ENCODE measurements around the gene PRKAG2.
"Not testable (repeated sequence)": the region's sequence is repeated elsewhere in the genome, so short reads cannot be mapped to it uniquely, and the experiment has no call there.

The PRKAG2 gene

DNA sequence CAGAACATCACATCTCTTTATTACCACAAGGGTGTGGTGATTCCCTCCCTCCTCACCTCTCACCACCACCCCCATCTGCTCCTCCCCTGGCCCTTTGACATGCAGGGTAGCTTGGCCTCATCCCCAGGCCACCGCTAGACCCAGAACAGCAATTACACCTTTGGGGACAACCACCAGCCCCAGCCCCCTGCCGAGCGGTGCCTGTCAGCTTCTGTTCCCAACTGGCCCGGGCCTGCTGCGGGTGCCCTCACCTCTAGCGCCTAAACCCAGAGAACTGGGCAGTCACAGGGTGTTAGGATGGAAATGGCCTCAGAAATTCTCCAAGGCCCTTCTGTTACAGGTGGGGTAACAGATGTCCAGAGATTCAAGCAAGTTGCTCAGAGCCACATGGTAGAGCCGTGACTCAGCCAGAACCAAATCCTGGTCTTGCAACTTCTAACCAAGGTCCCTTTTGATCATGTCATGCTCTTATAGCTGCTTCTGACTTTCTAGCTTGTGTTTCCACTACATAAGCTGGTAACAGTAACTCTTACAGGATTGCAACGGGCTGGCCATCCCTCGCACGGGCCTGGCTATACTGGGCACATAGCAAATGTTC, 78.0 kb downstream of the PRKAG2 start:
- Mint-ChIP-seq H3K36me3 (ENCODE audit: low read depth) (peaks cover 23% of the 10 kb centered on the region), H3K4me3 (no peak overlapping the region), H3K9me3 (no peaks in the 10 kb centered on the region), H3K4me1 (ENCODE audit: low read depth) (peaks cover 82% of the 10 kb centered on the region), H3K27ac (peak overlapping the region; percentile 93), H3K27me3 (no peaks in the 10 kb centered on the region)
- intact Hi-C loops (cut with micrococcal nuclease), result loop anchor here (5.0 kb wide), 1 partner anchor 38 kb away; no protein-coding TSS in a partner anchor

DNA sequence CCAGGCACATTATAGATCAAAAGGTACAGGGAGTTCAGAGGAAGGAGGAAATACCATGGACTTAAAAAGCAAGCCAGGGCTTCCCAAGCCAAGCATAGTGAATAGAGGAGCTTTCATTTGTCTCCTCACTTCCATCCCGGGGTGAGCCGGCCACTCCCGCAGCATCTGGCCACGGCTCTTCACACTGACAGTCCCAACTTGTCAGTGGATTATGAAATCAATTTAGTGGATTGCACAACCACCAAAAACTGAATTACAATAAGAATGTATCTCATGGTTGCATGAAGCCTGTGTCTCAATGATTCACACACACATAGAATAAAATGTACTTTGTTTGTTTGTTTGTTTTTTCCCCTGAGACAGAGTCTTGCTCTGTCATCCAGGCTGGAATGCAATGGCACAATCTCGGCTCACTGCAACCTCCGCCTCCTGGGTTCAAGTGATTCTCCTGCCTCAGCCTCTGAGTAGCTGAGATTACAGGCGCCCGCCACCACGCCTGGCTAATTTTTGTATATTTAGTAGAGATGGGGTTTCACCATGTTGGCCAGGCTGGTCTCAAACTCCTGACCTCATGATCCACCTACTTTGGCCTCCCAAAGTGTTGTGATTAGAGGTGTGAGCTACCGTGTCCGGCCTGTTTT, 79.1 kb downstream of the PRKAG2 start:
- H3K27me3 Mint-ChIP-seq, H3K9me3 Mint-ChIP-seq, H3K4me3 Mint-ChIP-seq: not testable (repeated sequence)
- Mint-ChIP-seq H3K4me1 (ENCODE audit: low read depth) (peaks cover 85% of the 10 kb centered on the region), H3K36me3 (ENCODE audit: low read depth) (peaks cover 23% of the 10 kb centered on the region), H3K27ac (peak overlapping the region; percentile 93)
- intact Hi-C loops (cut with micrococcal nuclease), result loop anchor here (5.0 kb wide), 1 partner anchor 40 kb away; no protein-coding TSS in a partner anchor

DNA sequence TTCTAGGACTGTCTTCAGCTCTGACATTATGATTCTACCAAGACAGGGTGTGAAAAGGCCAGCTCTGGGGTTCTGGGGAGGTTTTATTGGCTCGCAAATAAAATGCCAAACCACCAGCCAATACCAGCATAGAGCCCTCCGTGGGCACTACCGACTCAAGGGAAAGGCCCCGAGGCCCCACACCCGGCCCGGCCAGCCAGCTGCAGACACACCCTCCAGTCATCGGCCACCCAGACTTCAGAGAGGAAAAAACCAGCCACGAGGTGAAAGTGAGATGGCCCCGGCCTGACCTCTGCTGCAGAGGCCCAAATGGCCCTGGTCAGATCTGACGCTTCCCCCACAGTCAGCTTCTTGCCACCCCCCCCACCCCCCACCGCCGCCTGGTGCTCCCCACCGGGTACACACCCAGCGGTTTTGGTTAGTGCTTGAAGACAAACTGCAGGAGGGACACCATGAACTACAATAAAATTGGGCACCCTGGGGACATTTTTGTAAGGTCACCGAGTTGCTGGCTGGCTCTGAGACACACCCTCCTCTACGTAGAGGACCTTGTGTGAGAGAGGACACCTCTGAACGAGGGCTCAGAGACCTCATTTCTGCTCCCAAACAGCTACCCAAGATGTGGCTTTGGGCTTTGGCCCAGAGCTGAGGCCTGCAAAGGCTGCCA, 79.9 kb downstream of the PRKAG2 start:
- H3K4me1 Mint-ChIP-seq (ENCODE audit: low read depth), result peaks cover 85% of the 10 kb centered on the region
- peak overlapping the region; percentile 93 for H3K27ac Mint-ChIP-seq
- H3K27me3 Mint-ChIP-seq, result no peaks in the 10 kb centered on the region
- H3K4me3 Mint-ChIP-seq, result no peak overlapping the region
- intact Hi-C loops (cut with micrococcal nuclease), result loop anchor here (5.0 kb wide), 1 partner anchor 40 kb away; no protein-coding TSS in a partner anchor
- H3K9me3 Mint-ChIP-seq, result no peaks in the 10 kb centered on the region
- H3K36me3 Mint-ChIP-seq (ENCODE audit: low read depth), result peaks cover 23% of the 10 kb centered on the region

DNA sequence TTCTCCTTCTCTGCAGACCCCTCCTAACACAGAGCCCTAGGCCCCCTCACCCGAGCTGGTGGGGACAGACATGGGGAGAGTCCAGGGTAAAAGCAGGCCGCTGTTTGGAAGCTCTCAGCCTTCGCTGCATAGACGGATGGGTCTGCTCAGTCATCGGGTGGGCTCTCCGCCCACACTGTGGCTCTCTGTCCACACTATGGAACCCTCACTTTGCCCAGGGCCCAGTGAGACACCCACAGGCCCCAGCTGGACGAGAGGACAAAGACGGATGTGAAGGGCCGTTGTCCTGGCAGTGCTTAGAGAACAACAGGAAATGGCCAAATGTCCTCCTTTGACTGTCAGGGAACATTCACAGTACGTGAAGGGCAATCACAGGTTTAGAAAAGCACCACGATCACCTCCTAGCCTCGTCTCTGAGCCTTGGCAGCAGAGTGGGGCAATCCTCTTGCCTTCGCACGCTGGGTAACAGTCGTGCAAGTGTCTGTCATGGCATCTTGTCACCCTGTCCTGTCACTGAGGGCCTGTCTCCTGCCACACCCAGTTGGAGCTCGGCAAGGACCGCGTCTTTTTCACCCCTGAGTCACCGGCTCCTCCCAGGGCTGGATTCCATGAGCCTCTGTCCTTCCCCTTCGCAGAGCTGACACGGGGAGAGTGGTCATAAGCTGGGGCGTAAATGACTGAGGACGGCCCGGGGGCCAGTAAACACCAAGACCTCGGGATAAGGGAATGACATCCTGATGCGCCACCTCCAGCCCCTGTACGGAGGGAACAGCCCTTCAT, 80.6 kb downstream of the PRKAG2 start:
- peak overlapping the region; percentile 93 for H3K27ac Mint-ChIP-seq
- peaks cover 23% of the 10 kb centered on the region for H3K36me3 Mint-ChIP-seq (ENCODE audit: low read depth)
- peak overlapping the region; percentile 13 for H3K4me3 Mint-ChIP-seq
- peaks cover 85% of the 10 kb centered on the region for H3K4me1 Mint-ChIP-seq (ENCODE audit: low read depth)
- intact Hi-C loops (cut with micrococcal nuclease), result loop anchor here (5.0 kb wide), 1 partner anchor 41 kb away; no protein-coding TSS in a partner anchor
- H3K9me3 Mint-ChIP-seq, result no peaks in the 10 kb centered on the region
- no peaks in the 10 kb centered on the region for H3K27me3 Mint-ChIP-seq

DNA sequence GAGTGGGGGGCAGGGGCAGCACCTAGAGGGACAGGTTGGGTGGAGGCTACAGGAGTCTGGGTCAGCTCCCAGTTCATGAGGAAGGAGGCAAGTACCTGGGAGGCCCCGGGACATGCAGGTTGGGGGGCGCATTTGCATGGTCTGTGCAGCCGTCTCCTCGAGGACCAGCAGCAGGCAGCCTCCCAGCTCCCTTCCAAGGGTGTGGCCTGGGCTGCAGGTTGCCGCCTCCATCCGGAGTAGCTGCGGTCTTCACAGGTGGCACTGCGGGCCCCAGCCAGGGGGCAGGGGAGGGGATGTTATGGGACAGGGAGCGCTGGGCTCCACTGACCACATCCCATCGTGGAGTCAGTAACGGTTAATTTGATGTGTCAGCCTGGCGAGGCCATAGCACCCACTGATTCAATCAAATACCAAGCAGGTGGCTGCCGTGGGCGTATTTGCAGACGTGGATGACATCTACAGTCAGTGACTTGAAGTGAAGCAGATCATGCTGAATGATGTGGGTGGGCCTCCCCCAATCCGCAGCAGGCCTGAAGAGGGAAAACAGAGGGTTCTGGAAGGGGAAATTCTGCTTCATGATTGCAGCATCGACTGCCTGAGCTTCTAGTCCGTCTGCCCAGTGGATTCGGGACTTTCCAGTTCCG, 81.6 kb downstream of the PRKAG2 start:
- H3K4me3 Mint-ChIP-seq, result no peak overlapping the region
- peak overlapping the region; percentile 93 for H3K27ac Mint-ChIP-seq

DNA sequence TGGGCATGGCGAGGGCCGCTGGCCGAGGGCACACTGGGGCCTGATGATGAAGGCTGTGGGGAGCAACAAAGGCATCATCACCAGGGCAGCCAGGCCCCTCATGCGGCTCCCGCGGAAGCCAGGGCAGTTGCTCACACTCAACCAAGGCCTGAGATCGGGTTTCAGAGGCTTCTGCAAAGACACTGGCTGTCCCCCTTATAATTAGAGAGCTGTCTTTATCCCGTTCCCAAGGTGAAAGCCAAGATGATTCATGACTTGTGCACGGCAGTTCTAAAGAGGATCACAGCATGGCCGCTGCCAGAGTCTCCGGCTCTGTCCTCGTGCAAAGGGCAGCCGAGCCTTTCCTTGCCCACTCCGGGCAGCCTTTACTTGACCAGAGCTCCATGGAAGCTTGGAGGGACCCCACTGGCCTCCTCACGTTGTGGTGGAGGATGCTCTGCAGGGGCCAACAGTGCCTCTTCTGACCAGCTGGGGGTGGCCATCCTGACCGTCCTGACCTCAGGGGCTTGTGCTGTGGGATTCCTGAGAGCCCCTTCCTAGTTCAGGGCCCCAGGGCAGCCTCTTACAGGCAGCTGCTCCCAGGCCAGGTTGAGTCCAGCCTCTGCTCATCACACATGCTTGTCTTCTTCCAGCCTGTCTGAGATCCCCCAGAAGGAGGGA, 82.3 kb downstream of the PRKAG2 start:
- Mint-ChIP-seq H3K27ac (peak overlapping the region; percentile 93), H3K27me3 (no peaks in the 10 kb centered on the region)
- intact Hi-C loops (cut with micrococcal nuclease), result loop anchor here (5.0 kb wide), 2 partner anchors 43 to 138 kb away; no protein-coding TSS in a partner anchor

More for the DNA sequence above, 81.6 kb downstream of the PRKAG2 start:
- no peaks in the 10 kb centered on the region for H3K9me3 Mint-ChIP-seq
- H3K4me1 Mint-ChIP-seq (ENCODE audit: low read depth), result peaks cover 93% of the 10 kb centered on the region
- H3K27me3 Mint-ChIP-seq, result no peaks in the 10 kb centered on the region
- intact Hi-C loops (cut with micrococcal nuclease), result loop anchor here (5.0 kb wide), 1 partner anchor 42 kb away; no protein-coding TSS in a partner anchor
- peaks cover 19% of the 10 kb centered on the region for H3K36me3 Mint-ChIP-seq (ENCODE audit: low read depth)

DNA sequence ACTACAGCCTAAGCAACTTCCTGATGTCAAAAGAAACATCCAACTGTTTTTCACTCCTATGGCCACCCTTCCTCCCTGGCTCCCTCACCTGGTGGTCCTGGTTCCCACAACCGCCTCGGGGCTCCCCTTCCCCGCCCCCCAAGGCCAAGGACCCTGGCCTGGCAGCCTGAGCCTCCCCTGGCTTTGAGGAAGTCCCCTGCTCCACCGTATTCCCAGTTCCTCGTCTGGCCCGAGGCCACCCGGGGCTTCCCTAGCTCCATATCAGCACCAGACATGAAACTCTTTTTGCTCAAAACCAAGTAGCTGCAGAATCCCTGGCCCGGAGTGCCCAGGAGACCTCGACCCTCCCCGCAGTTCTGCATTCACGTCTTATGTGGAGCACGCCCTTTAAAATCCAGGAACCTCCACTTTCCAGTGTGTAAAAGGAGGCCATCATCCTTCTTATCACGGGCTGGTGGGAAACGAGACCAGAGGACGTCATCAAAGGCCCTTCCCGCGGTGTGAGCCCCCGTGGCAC, 82.9 kb downstream of the PRKAG2 start:
- no peaks in the 10 kb centered on the region for H3K9me3 Mint-ChIP-seq
- intact Hi-C loops (cut with micrococcal nuclease), result loop anchor here (5.0 kb wide), 1 partner anchor 138 kb away; no protein-coding TSS in a partner anchor
- no peaks in the 10 kb centered on the region for H3K27me3 Mint-ChIP-seq
- peak overlapping the region; percentile 93 for H3K27ac Mint-ChIP-seq
- peak overlapping the region; percentile 49 for H3K4me3 Mint-ChIP-seq
- H3K4me1 Mint-ChIP-seq (ENCODE audit: low read depth), result peaks cover 99% of the 10 kb centered on the region
- peaks cover 29% of the 10 kb centered on the region for H3K36me3 Mint-ChIP-seq (ENCODE audit: low read depth)

More for the DNA sequence above, 82.3 kb downstream of the PRKAG2 start:
- Mint-ChIP-seq H3K4me1 (ENCODE audit: low read depth) (peaks cover 99% of the 10 kb centered on the region), H3K4me3 (peak overlapping the region; percentile 49), H3K36me3 (ENCODE audit: low read depth) (peaks cover 24% of the 10 kb centered on the region), H3K9me3 (no peaks in the 10 kb centered on the region)

DNA sequence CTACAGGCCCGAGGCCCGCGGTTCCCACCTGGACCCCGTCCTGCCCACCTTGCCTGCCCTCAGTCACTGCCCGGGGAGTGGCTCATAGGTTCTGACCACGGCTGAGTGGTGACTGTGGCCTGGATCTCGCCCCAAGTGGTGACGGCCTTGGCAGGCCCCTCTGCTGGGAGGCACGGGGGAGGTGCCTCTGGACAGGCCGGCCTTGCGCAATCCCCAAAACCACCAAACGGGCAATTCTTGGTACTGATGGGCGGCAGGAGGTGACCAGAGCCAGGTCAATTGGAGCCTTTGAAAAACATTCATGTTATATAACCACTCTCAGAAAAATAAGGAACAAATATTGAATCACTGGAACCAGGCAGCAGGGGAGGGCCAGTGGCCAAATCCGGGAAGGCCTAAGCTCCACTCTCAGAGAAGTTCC, 83.4 kb downstream of the PRKAG2 start:
- Mint-ChIP-seq H3K4me1 (ENCODE audit: low read depth) (peaks cover 99% of the 10 kb centered on the region), H3K36me3 (ENCODE audit: low read depth) (peaks cover 30% of the 10 kb centered on the region), H3K9me3 (no peaks in the 10 kb centered on the region), H3K27ac (peak overlapping the region; percentile 93), H3K4me3 (no peak overlapping the region), H3K27me3 (no peaks in the 10 kb centered on the region)
- intact Hi-C loops (cut with micrococcal nuclease), result loop anchor here (5.0 kb wide), 1 partner anchor 139 kb away; no protein-coding TSS in a partner anchor

DNA sequence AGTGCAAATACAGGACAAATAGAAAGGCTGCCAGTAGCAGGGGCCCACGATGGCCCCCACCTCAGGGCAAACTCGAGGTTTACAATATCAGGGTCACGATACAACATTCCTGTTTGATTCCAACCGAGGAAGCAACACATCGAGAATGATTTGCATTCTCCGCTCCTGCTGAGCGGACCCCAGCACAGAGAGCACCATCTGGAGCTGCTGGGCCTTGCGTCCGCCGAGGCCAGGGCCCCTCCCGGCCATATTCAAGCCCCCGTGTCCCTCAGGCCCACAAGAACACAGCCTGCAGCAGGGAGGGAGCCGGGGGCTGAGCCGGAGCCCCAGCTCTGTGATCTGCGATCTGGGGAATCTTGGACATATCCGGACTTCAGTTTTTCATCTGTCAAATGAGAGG, 84.3 kb downstream of the PRKAG2 start:
- H3K9me3 Mint-ChIP-seq, result no peaks in the 10 kb centered on the region
- H3K27me3 Mint-ChIP-seq, result no peaks in the 10 kb centered on the region
- H3K4me1 Mint-ChIP-seq (ENCODE audit: low read depth), result peaks cover 95% of the 10 kb centered on the region
- H3K27ac Mint-ChIP-seq, result peak overlapping the region; percentile 93
- peaks cover 30% of the 10 kb centered on the region for H3K36me3 Mint-ChIP-seq (ENCODE audit: low read depth)
- intact Hi-C loops (cut with micrococcal nuclease), result loop anchor here (5.0 kb wide), 1 partner anchor 140 kb away; no protein-coding TSS in a partner anchor
- H3K4me3 Mint-ChIP-seq, result no peak overlapping the region

DNA sequence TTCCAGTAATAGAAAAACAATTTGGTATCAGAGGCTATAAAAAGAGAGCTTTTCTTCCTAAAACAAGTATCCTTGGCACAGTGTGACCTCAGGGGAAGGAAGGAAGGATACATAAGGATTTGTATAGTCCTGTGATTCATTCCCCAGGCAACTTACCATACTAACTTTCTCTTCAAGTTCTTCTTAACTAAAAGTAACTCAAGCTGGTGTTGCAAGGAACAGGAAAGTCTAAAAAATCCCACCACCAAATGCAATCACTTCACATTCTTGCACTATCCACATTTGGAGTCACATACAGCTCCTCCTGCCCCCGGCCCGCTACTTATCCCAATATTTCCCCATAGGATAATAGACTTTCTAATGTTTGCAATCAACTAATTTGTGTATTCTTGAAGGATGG, 84.8 kb downstream of the PRKAG2 start:
- Mint-ChIP-seq H3K27me3 (no peaks in the 10 kb centered on the region), H3K4me3 (no peak overlapping the region), H3K9me3 (no peaks in the 10 kb centered on the region), H3K4me1 (ENCODE audit: low read depth) (peaks cover 94% of the 10 kb centered on the region), H3K27ac (peak overlapping the region; percentile 93), H3K36me3 (ENCODE audit: low read depth) (peaks cover 30% of the 10 kb centered on the region)
- intact Hi-C loops (cut with micrococcal nuclease), result loop anchor here (5.0 kb wide), 1 partner anchor 140 kb away; no protein-coding TSS in a partner anchor

DNA sequence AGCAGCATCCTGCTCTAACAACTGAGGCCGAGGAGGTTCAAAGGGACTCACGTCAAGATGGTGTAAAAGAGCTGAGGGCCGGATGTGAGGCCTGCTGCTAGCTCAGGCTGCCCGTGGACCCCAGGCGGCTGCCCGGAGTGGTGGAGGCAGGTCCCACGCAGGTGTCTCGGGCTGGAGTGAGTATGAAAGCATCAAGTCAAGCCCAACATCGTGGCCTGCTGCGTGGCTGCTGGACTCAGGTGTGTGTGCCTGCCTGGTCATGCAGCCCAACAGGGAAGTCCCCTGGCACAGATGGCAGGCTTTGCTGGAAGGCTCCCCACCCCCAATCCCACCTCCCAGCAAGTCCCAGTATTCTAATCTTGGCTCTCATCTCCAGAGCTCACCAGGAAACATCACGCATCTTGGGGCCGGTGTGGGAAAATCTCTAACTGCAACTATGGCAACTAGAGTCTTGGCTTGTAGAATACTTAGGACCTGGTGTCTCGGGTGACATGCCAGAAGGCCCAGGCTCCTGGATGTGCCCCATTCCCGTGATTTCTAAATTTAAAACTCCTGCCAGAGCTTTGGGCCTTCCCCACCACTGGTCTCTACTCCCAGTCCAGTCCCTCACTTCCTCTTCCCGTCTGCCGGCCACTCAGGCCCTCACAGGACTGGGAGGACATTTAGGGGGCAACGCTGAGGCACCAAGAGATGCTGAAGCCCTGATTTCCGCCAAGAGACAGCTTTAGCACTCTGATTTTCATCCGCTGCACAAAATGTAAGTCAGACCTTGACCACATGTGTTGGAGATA, 85.9 kb downstream of the PRKAG2 start:
- peak overlapping the region; percentile 72 for H3K27ac Mint-ChIP-seq

More for the DNA sequence above, 85.9 kb downstream of the PRKAG2 start:
- H3K4me3 Mint-ChIP-seq, result no peak overlapping the region
- peaks cover 36% of the 10 kb centered on the region for H3K36me3 Mint-ChIP-seq (ENCODE audit: low read depth)
- no peaks in the 10 kb centered on the region for H3K9me3 Mint-ChIP-seq
- intact Hi-C loops (cut with micrococcal nuclease), result loop anchor here (5.0 kb wide), 1 partner anchor 141 kb away; no protein-coding TSS in a partner anchor
- peaks cover 92% of the 10 kb centered on the region for H3K4me1 Mint-ChIP-seq (ENCODE audit: low read depth)
- no peaks in the 10 kb centered on the region for H3K27me3 Mint-ChIP-seq

Measured in dendritic cell treated with granulocyte-macrophage colony-stimulating factor and Interleukin-4, amounts not matched to agents 40 ng/mL and 50 ng/mL, for 4 days (primary cell).